ENCODE data around the gene EIF3CL. TPM values are rescaled to one million over a fixed set of nuclear protein-coding genes. Genes with fewer than 3 reads are reported as not detected.
A peak's percentile ranks its signal among the peaks of the same experiment; 100 is the strongest.
"Not testable (repeated sequence)": the region's sequence is repeated elsewhere in the genome, so short reads cannot be mapped to it uniquely, and the experiment has no call there.

EIF3CL gene
- total RNA-seq, 2 experiments from 2014 or later: 121 to 294 TPM

DNA sequence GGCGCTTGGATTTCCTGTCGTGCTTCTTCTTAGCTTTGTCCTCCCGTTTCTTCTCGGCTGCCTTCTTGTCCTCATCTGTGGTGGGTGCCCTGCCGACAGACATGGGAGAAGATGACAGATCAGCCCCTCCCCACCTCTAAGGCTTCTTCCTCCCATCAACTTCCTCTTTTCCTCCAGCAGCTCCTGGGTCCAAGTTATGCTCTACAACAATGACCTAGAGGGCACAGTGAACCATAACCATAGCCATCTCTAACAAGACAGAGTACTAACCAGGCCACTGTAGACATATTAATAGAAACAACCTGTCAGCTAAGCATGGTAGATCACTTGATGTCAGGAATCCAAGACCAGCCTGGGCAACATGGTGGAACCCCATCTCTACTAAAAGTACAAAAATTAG is 11.6 kb downstream of the EIF3CL start:
- H3K4me3 Mint-ChIP-seq; ATAC-seq; intact Hi-C loops (cut with DNase I, micrococcal nuclease); H3K36me3 Mint-ChIP-seq (ENCODE audit: low read depth); H3K27ac Mint-ChIP-seq; H3K9me3 Mint-ChIP-seq (ENCODE audit: low read depth); POLR2A ChIA-PET; CTCF ChIA-PET; H3K4me1 Mint-ChIP-seq; H3K27me3 Mint-ChIP-seq; DNase-seq: not testable (repeated sequence)

DNA sequence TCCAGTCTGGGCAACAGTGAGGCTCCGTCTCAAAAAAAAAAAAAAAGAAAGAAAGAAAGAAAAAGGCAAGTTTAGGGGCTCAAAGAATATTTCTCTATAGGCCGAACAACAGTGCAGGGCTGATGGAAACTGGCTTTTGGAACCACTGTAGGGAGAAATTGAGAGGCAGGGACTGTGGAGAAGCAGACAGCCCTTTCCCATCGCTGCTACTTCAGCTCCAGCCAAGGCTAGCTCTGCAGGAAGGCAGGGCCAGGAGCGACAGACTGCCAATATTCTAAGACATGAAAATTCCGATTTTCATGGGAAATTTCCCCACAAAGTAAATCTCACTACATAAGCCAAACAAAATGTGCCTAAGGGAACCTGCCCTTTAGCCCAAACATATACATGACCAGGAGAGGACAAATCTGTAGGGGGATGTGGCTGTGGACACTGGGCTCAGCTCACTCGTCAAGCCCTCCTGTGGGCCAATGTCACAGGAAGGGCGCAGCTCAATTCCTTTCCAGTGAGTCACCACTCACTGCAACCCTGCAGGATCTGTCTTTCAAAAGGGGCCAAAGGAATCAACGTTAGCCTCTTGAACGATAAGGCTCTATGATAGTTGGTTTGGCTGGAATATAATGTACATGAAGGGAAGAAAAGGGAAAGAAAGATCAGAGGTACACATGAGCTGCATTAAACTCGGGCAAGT is 21.3 kb downstream of the EIF3CL start:
- H3K27me3 Mint-ChIP-seq; CTCF ChIA-PET; H3K27ac Mint-ChIP-seq; ATAC-seq; H3K4me1 Mint-ChIP-seq; H3K36me3 Mint-ChIP-seq (ENCODE audit: low read depth); POLR2A ChIA-PET; DNase-seq; H3K9me3 Mint-ChIP-seq (ENCODE audit: low read depth); H3K4me3 Mint-ChIP-seq; intact Hi-C loops (cut with DNase I, micrococcal nuclease): not testable (repeated sequence)

- H3K4me3 Mint-ChIP-seq; H3K9me3 Mint-ChIP-seq (ENCODE audit: low read depth); H3K27me3 Mint-ChIP-seq; CTCF ChIA-PET; ATAC-seq; H3K36me3 Mint-ChIP-seq (ENCODE audit: low read depth); H3K27ac Mint-ChIP-seq; intact Hi-C loops (cut with DNase I, micrococcal nuclease); DNase-seq; H3K4me1 Mint-ChIP-seq; POLR2A ChIA-PET: not testable (repeated sequence)
Observed at GRCh38 chr16:28377822-28378221, 25.8 kb downstream of the EIF3CL start.

GRCh38 chr16:28377108-28377625 is 26.5 kb downstream of the EIF3CL start:
- H3K4me3 Mint-ChIP-seq, CTCF ChIA-PET, H3K4me1 Mint-ChIP-seq: not testable (repeated sequence)

DNA sequence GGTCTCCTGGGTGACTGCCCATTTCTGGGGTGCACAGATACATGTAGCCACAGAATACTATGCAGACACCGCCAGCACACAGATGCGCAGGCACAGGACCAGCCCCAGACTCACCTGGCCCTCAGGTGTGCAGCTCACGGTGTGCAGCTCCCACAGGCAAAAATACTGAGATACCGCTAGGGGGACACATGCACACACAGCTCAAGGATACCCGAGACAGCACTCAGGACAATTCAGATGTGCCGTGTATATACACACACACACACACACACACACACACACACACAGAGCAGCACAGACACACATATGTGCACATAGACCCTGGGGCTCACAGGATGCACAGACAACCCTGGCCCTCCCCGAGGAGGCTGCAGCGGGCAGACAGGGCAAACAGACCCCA is 28.5 kb downstream of the EIF3CL start:
- POLR2A ChIA-PET; CTCF ChIA-PET; intact Hi-C loops (cut with DNase I, micrococcal nuclease); H3K4me1 Mint-ChIP-seq; H3K36me3 Mint-ChIP-seq (ENCODE audit: low read depth); H3K27me3 Mint-ChIP-seq; H3K9me3 Mint-ChIP-seq (ENCODE audit: low read depth); H3K4me3 Mint-ChIP-seq; H3K27ac Mint-ChIP-seq: not testable (repeated sequence)
- DNase-seq (peak; percentile 14), ATAC-seq (peak; percentile 80)

More at GRCh38 chr16:28377108-28377625, 26.5 kb downstream of the EIF3CL start:
- DNase-seq; H3K36me3 Mint-ChIP-seq (ENCODE audit: low read depth); H3K9me3 Mint-ChIP-seq (ENCODE audit: low read depth); POLR2A ChIA-PET; H3K27me3 Mint-ChIP-seq; ATAC-seq; intact Hi-C loops (cut with DNase I, micrococcal nuclease); H3K27ac Mint-ChIP-seq: not testable (repeated sequence)

- ATAC-seq; intact Hi-C loops (cut with DNase I, micrococcal nuclease); POLR2A ChIA-PET; DNase-seq; H3K4me1 Mint-ChIP-seq; H3K4me3 Mint-ChIP-seq; H3K9me3 Mint-ChIP-seq (ENCODE audit: low read depth); H3K36me3 Mint-ChIP-seq (ENCODE audit: low read depth); CTCF ChIA-PET; H3K27ac Mint-ChIP-seq; H3K27me3 Mint-ChIP-seq: not testable (repeated sequence)
Observed at GRCh38 chr16:28374281-28374680, 29.4 kb downstream of the EIF3CL start.

- POLR2A ChIA-PET; H3K4me3 Mint-ChIP-seq; H3K4me1 Mint-ChIP-seq; H3K9me3 Mint-ChIP-seq (ENCODE audit: low read depth); H3K27me3 Mint-ChIP-seq; H3K36me3 Mint-ChIP-seq (ENCODE audit: low read depth); CTCF ChIA-PET; intact Hi-C loops (cut with DNase I, micrococcal nuclease); H3K27ac Mint-ChIP-seq; ATAC-seq; DNase-seq: not testable (repeated sequence)
Observed at GRCh38 chr16:28367926-28368325, 35.7 kb downstream of the EIF3CL start.

GRCh38 chr16:28364268-28365173 is 39.1 kb downstream of the EIF3CL start:
- H3K36me3 Mint-ChIP-seq (ENCODE audit: low read depth); H3K9me3 Mint-ChIP-seq (ENCODE audit: low read depth); H3K27me3 Mint-ChIP-seq; POLR2A ChIA-PET; H3K4me3 Mint-ChIP-seq; intact Hi-C loops (cut with DNase I, micrococcal nuclease); H3K4me1 Mint-ChIP-seq; CTCF ChIA-PET; H3K27ac Mint-ChIP-seq: not testable (repeated sequence)
- peak; percentile 43 for DNase-seq
- peak; percentile 99 for ATAC-seq

DNA sequence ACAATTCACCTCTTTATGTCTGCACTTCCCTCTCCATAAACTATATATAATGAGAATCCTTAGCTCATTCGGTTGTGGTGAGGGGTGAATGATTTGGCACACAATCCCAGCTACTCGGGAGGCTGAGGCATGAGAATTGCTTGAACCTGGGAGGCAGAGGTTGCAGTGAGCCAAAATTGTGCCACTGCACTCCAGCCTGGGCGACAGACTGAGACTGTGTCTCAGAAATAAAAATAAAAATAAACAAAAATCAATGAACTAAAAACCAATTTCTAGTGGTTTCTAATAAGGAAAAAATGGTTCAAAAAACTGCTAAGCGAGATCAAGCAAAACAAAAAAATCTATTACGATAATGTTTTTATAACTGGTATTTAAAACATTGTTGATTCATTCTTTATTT is 40.2 kb downstream of the EIF3CL start, which contains the start of gene NPIPB6:
Gene NPIPB6, minus strand, starts transcription at position 101 of the 400 bp plus-strand sequence. CDS start 686 bp downstream, outside the sequence.
- H3K36me3 Mint-ChIP-seq (ENCODE audit: low read depth); H3K9me3 Mint-ChIP-seq (ENCODE audit: low read depth); ATAC-seq; intact Hi-C loops (cut with DNase I, micrococcal nuclease); H3K4me1 Mint-ChIP-seq; DNase-seq; H3K27me3 Mint-ChIP-seq; H3K27ac Mint-ChIP-seq; H3K4me3 Mint-ChIP-seq; POLR2A ChIA-PET; CTCF ChIA-PET: not testable (repeated sequence)

DNA sequence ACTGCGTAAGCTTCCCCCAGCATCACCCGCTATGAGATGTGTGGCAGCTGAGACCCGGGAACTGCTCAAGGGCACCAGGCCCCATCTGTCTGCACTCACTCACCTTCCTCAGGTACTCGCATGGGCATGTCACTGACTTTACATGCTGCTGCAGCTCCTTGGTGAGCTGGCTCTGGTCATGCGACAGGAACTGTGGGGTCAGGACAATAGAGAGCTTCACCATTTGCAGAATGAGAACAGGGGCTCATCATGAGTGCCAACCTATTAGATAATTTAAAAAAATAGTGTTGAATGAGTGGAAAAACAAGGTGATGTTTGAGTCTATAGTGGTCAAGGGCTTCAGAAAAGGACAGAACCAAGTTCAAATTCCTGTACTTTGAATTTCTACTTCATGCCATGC is 41.0 kb downstream of the EIF3CL start:
- CTCF ChIA-PET; ATAC-seq; H3K4me1 Mint-ChIP-seq; intact Hi-C loops (cut with DNase I, micrococcal nuclease); H3K27me3 Mint-ChIP-seq; H3K36me3 Mint-ChIP-seq (ENCODE audit: low read depth); H3K27ac Mint-ChIP-seq; H3K9me3 Mint-ChIP-seq (ENCODE audit: low read depth); POLR2A ChIA-PET; H3K4me3 Mint-ChIP-seq; DNase-seq: not testable (repeated sequence)

DNA sequence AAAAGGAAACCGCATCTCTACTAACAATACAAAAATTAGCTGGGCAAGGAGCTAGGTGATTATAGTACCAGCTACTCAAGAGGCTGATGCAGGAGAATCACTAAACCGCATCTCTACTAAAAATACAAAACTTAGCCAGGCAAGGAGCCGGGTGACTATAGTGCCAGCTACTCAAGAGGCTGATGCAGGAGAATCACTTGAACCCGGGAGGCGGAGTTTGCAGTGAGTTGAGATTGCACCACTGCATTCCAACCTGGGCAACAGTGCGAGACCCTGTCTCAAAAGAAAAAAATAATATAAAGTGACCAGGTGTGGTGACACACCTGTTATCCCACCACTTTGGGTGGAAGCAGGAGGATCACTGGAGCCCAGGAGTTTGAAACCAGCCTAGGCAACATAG is 65.4 kb downstream of the EIF3CL start:
- H3K27ac Mint-ChIP-seq; ATAC-seq; H3K36me3 Mint-ChIP-seq (ENCODE audit: low read depth); H3K4me3 Mint-ChIP-seq; H3K4me1 Mint-ChIP-seq; intact Hi-C loops (cut with DNase I, micrococcal nuclease); CTCF ChIA-PET; H3K9me3 Mint-ChIP-seq (ENCODE audit: low read depth); DNase-seq; H3K27me3 Mint-ChIP-seq; POLR2A ChIA-PET: not testable (repeated sequence)
